BE2C (cell line): Measurements from ENCODE around the gene NKAPD1.

Experiments used
- DNase-seq: peaks from one replicate; pipeline ENCODE4 v3.0.0-alpha.2; 2020
- H3K27me3 ChIP-seq: fragments of 250-450 bp; sonication (Bioruptor Pico); 2 replicates; pipeline ENCODE4 v1.5.1; 2020; ENCODE audit warnings: mild to moderate bottlenecking
- H3K36me3 ChIP-seq: fragments of 250-450 bp; sonication (Bioruptor Pico); 2 replicates; pipeline ENCODE4 v1.5.1; 2020; ENCODE audit warnings: mild to moderate bottlenecking
- H3K4me1 ChIP-seq: fragments of 250-450 bp; sonication (Bioruptor Pico); 2 replicates; pipeline ENCODE4 v1.5.1; 2020
- H3K4me3 ChIP-seq: 2 replicates; pipeline ENCODE4 v1.5.1; 2011; ENCODE audit warnings: low read depth, low read length
- H3K9me3 ChIP-seq: fragments of 250-450 bp; sonication (Bioruptor Pico); 2 replicates; pipeline ENCODE4 v1.5.1; 2020
- CTCF ChIP-seq: IDR thresholded peaks from 2 replicates; pipeline ENCODE4 v1.5.1; 2012; ENCODE audit warnings: mild to moderate bottlenecking, low read depth, low read length

The NKAPD1 gene

GRCh38 chr11:112132737-112133136, 58.6 kb downstream of the NKAPD1 start:
- DNase-seq = no peak
- H3K27me3 ChIP-seq = no peaks in the 10 kb centered on the region

GRCh38 chr11:112134473-112134872, 60.4 kb downstream of the NKAPD1 start:
- no peak for TF ChIP-seq CTCF
- Histone ChIP-seq H3K36me3 (no peaks in the 10 kb centered on the region), H3K4me3 (no peak overlapping the region), H3K27me3 (no peaks in the 10 kb centered on the region), H3K9me3 (no peaks in the 10 kb centered on the region), H3K4me1 (no peaks in the 10 kb centered on the region)
- no peak for DNase-seq

More at GRCh38 chr11:112132737-112133136, 58.6 kb downstream of the NKAPD1 start:
- Histone ChIP-seq H3K36me3 (no peaks in the 10 kb centered on the region), H3K4me3 (no peak overlapping the region), H3K4me1 (peaks cover 3% of the 10 kb centered on the region; the same call in 1 of the 2 replicates), H3K9me3 (no peaks in the 10 kb centered on the region)
- TF ChIP-seq CTCF = no peak
